Thyroid gland (tissue), 4 donors: ENCODE measurements around the gene SLBP.

ENCODE experiments used
- POLR2A ChIP-seq, 2 donors: fragments of 450-650 bp; IDR thresholded peaks; one replicate each; pipeline ENCODE4 v1.6.1; 2017; ENCODE audit warnings: antibody characterized with exemption in 2 of 2, mild to moderate bottlenecking in 2 of 2, moderate library complexity in 1 of 2
- TF ChIP-seq, protein P1 (sequence below), 6 experiments: fragments of 200-600 bp in 3 of 6; fragments of 450-650 bp in 3 of 6; sonication (generic) in 3 of 6; IDR thresholded peaks; one replicate each; pipeline ENCODE4 v1.5.1; 2016 to 2019; ENCODE audit warnings: antibody characterized with exemption in 6 of 6, mild to moderate bottlenecking in 2 of 6, inconsistent platforms in 1 of 6, moderate library complexity in 1 of 6

DNA sequence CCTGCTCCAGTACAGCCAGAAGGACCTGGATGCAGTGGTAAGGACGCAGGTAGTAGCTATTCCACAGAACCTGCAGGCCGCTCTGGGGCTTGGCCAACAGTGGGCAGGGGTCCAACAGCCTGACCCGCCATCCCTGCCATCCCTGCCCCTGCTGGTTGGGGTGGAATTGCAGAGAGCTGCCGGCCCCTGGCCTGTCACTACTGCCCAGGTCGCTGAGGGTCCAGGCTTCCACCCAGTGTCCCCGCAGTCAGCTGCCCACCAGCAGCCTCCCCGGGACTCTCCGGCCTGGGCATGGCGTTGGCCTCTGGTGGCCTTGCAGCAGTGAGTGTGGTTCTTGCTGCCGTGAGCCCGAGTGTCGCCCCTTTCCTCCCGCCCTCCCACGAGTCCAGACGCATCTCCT, 25.5 kb upstream of the SLBP start:
- TF ChIP-seq, protein P1, sequence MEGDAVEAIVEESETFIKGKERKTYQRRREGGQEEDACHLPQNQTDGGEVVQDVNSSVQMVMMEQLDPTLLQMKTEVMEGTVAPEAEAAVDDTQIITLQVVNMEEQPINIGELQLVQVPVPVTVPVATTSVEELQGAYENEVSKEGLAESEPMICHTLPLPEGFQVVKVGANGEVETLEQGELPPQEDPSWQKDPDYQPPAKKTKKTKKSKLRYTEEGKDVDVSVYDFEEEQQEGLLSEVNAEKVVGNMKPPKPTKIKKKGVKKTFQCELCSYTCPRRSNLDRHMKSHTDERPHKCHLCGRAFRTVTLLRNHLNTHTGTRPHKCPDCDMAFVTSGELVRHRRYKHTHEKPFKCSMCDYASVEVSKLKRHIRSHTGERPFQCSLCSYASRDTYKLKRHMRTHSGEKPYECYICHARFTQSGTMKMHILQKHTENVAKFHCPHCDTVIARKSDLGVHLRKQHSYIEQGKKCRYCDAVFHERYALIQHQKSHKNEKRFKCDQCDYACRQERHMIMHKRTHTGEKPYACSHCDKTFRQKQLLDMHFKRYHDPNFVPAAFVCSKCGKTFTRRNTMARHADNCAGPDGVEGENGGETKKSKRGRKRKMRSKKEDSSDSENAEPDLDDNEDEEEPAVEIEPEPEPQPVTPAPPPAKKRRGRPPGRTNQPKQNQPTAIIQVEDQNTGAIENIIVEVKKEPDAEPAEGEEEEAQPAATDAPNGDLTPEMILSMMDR (IDR thresholded peaks at IDR 0.05): no peak
- TF ChIP-seq POLR2A (IDR thresholded peaks at IDR 0.05): no peak
